ENCODE data around the gene GDF2. TPM values are rescaled to one million over a fixed set of nuclear protein-coding genes. Genes with fewer than 3 reads are reported as not detected.

Gene GDF2
- polyA plus RNA-seq, 1 donor from 2014 or later, result not detected

- Histone ChIP-seq H3K9ac (ENCODE audit: low read length) (no peak overlapping the region), H3K27ac (ENCODE audit: low read length) (no peak overlapping the region), H3K9me2 (ENCODE audit: insufficient read depth, low read length) (no peaks in the 10 kb centered on the region), H3K79me2 (replicated peaks; ENCODE audit: insufficient read depth, low read length) (no peaks in the 10 kb centered on the region), H3K4me2 (ENCODE audit: low read length) (no peak overlapping the region), H3K27me3 (ENCODE audit: insufficient read depth, low read depth, low read length) (no peaks in the 10 kb centered on the region), H3K9me3 (ENCODE audit: low read length) (no peaks in the 10 kb centered on the region), H3K4me3 (ENCODE audit: low read length) (no peak overlapping the region), H3K36me3 (ENCODE audit: insufficient read depth, low read length) (no peaks in the 10 kb centered on the region), H4K20me1 (ENCODE audit: insufficient read depth) (no peaks in the 10 kb centered on the region), H3F3A (ENCODE audit: insufficient read depth, low read length, poor library complexity, severe bottlenecking) (no peaks in the 10 kb centered on the region), H2AFZ (ENCODE audit: low read depth, low read length) (no peak overlapping the region)
- TF ChIP-seq REST (IDR thresholded peaks at IDR 0.05; ENCODE audit: borderline replicate concordance) (no peak), TAF1 (IDR thresholded peaks at IDR 0.05; ENCODE audit: low read depth) (no peak), RAD21 (conservative IDR thresholded peaks at IDR 0.05) (no peak), MXI1 (conservative IDR thresholded peaks at IDR 0.05; ENCODE audit: poor library complexity, severe bottlenecking) (no peak), EZH2 (IDR thresholded peaks at IDR 0.05; ENCODE audit: borderline replicate concordance, insufficient read depth, low read length, poor library complexity, severe bottlenecking) (no peak), POLR2AphosphoS5 (IDR thresholded peaks at IDR 0.05) (no peak), EP300 (conservative IDR thresholded peaks at IDR 0.05; ENCODE audit: poor library complexity, severe bottlenecking) (no peak)
- TF ChIP-seq, protein P1, sequence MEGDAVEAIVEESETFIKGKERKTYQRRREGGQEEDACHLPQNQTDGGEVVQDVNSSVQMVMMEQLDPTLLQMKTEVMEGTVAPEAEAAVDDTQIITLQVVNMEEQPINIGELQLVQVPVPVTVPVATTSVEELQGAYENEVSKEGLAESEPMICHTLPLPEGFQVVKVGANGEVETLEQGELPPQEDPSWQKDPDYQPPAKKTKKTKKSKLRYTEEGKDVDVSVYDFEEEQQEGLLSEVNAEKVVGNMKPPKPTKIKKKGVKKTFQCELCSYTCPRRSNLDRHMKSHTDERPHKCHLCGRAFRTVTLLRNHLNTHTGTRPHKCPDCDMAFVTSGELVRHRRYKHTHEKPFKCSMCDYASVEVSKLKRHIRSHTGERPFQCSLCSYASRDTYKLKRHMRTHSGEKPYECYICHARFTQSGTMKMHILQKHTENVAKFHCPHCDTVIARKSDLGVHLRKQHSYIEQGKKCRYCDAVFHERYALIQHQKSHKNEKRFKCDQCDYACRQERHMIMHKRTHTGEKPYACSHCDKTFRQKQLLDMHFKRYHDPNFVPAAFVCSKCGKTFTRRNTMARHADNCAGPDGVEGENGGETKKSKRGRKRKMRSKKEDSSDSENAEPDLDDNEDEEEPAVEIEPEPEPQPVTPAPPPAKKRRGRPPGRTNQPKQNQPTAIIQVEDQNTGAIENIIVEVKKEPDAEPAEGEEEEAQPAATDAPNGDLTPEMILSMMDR (IDR thresholded peaks at IDR 0.05; ENCODE audit: poor library complexity, severe bottlenecking), result no peak
These were observed 7.8 kb upstream of the GDF2 start for GRCh38 chr10:47314416-47314970.

DNA sequence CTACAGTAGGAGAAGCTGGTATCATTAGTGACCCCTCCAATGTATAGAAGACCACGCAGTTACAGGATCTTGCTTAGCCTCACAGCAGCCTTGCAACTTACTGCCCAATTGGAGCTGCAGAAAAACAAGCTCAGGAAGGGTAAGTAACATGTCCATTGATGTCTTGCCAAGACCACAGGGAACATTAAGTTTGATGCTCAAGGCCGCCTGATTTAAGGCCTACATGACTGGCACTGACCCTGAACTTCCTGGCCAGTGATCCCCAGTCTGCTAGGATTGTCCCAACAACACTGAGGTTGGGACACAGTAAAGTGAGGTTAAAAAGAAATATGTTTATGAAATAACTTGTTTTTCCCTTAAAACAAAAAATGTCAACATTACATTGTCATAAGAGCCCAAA, 6.8 kb upstream of the GDF2 start:
- no peaks in the 10 kb centered on the region for H3K9me3 ChIP-seq (ENCODE audit: low read length)

More for the DNA sequence above, 6.8 kb upstream of the GDF2 start:
- Histone ChIP-seq H3K36me3 (ENCODE audit: insufficient read depth, low read length) (no peaks in the 10 kb centered on the region), H3K4me3 (ENCODE audit: low read length) (no peak overlapping the region), H2AFZ (ENCODE audit: low read depth, low read length) (no peak overlapping the region), H3K27ac (ENCODE audit: low read length) (no peak overlapping the region), H3K9ac (ENCODE audit: low read length) (no peak overlapping the region), H3K4me2 (ENCODE audit: low read length) (no peak overlapping the region), H4K20me1 (ENCODE audit: insufficient read depth) (no peaks in the 10 kb centered on the region), H3K79me2 (replicated peaks; ENCODE audit: insufficient read depth, low read length) (no peaks in the 10 kb centered on the region), H3K9me2 (ENCODE audit: insufficient read depth, low read length) (no peaks in the 10 kb centered on the region), H3K27me3 (ENCODE audit: insufficient read depth, low read depth, low read length) (no peaks in the 10 kb centered on the region), H3F3A (ENCODE audit: insufficient read depth, low read length, poor library complexity, severe bottlenecking) (no peaks in the 10 kb centered on the region)
- TF ChIP-seq, protein P1 (IDR thresholded peaks at IDR 0.05; ENCODE audit: poor library complexity, severe bottlenecking), result no peak
- no peak for TF ChIP-seq TAF1 (IDR thresholded peaks at IDR 0.05; ENCODE audit: low read depth)
- TF ChIP-seq EP300 (conservative IDR thresholded peaks at IDR 0.05; ENCODE audit: poor library complexity, severe bottlenecking), result no peak
- TF ChIP-seq POLR2AphosphoS5 (IDR thresholded peaks at IDR 0.05), result no peak
- no peak for TF ChIP-seq RAD21 (conservative IDR thresholded peaks at IDR 0.05)
- TF ChIP-seq MXI1 (conservative IDR thresholded peaks at IDR 0.05; ENCODE audit: poor library complexity, severe bottlenecking), result no peak
- no peak for TF ChIP-seq REST (IDR thresholded peaks at IDR 0.05; ENCODE audit: borderline replicate concordance)
- no peak for TF ChIP-seq EZH2 (IDR thresholded peaks at IDR 0.05; ENCODE audit: borderline replicate concordance, insufficient read depth, low read length, poor library complexity, severe bottlenecking)
- TF ChIP-seq SMC3 (conservative IDR thresholded peaks at IDR 0.05; ENCODE audit: poor library complexity), result no peak

All from neural cell (in vitro differentiated cells).